ENCODE data around the gene PRKCE.

DNA sequence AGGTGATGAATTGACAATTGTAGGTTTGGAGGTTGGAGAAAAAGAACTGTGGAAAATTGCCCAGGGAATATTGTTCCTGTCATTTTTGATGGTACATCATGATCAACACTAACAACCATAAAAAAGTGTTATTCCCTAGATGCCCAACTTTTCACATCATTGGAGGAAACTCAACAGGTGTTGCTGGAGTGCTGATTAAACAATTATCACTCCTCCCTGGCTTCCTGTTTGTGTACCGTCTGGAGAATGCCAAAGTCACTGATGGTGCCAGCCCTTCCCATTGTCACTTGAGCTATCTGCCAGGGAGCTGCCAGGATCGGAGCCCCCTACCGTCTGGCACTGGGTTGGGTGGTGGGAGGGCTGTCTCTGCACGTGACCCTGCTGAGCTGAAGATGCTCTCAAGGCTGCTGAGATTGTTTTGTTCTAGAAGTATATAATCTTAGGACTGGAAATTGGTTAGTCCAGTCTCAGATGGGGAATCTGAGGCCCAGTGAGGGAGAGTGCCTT lies 156.9 kb downstream of the PRKCE start:
- TF ChIP-seq, protein P1, sequence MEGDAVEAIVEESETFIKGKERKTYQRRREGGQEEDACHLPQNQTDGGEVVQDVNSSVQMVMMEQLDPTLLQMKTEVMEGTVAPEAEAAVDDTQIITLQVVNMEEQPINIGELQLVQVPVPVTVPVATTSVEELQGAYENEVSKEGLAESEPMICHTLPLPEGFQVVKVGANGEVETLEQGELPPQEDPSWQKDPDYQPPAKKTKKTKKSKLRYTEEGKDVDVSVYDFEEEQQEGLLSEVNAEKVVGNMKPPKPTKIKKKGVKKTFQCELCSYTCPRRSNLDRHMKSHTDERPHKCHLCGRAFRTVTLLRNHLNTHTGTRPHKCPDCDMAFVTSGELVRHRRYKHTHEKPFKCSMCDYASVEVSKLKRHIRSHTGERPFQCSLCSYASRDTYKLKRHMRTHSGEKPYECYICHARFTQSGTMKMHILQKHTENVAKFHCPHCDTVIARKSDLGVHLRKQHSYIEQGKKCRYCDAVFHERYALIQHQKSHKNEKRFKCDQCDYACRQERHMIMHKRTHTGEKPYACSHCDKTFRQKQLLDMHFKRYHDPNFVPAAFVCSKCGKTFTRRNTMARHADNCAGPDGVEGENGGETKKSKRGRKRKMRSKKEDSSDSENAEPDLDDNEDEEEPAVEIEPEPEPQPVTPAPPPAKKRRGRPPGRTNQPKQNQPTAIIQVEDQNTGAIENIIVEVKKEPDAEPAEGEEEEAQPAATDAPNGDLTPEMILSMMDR (conservative IDR thresholded peaks at IDR 0.05; ENCODE audit: low read length) = no peak
- no peak for TF ChIP-seq EZH2phosphoT487 (IDR thresholded peaks at IDR 0.05; ENCODE audit: borderline replicate concordance, low read depth, low read length)

Data from OCI-LY7 (cell line).